OCI-LY7 (cell line): ENCODE measurements around the gene JUN. TPM values are rescaled to one million over a fixed set of nuclear protein-coding genes. Genes with fewer than 3 reads are reported as not detected.

ENCODE experiments used
- BruUV-seq: library from RNA; stranded (reverse); fragments of 400-500 nt; replicated peaks from 2 replicates; lab custom pipeline; 2021; lab: Mats Ljungman, UMichigan
- CTCF ChIA-PET: fragments of 300-600 bp; sonication (Branson Sonifier 250); formaldehyde crosslinking; loops from one replicate; lab custom pipeline; 2022; ENCODE audit warnings: antibody characterized with exemption; ENCODE audit not compliant: unreplicated experiment; lab: Charles Lee
- POLR2A ChIA-PET: fragments of 300-600 bp; sonication (Branson Sonifier 250); formaldehyde crosslinking; loops from one replicate; lab custom pipeline; 2022; ENCODE audit warnings: antibody characterized with exemption; lab: Charles Lee
- DNase-seq: peaks from one replicate; pipeline ENCODE4 v3.0.0-alpha.2; 2015; ENCODE audit warnings: low spot score
- H2AFZ ChIP-seq: fragments of 200-600 bp; sonication (generic), shearing (Covaris generic); 2 replicates; pipeline ENCODE4 v1.6.1; 2014; ENCODE audit warnings: mild to moderate bottlenecking, antibody characterized with exemption, low read length, moderate library complexity
- H3K27ac ChIP-seq: fragments of 200-600 bp; sonication (generic); 2 replicates; pipeline ENCODE4 v1.5.1; 2014; ENCODE audit warnings: mixed run types, low read depth, mild to moderate bottlenecking, moderate library complexity, low read length, inconsistent platforms; ENCODE audit not compliant: poor library complexity, severe bottlenecking
- H3K36me3 ChIP-seq: fragments of 200-600 bp; sonication (generic); 2 replicates; pipeline ENCODE4 v1.6.1; 2014; ENCODE audit warnings: mild to moderate bottlenecking, antibody characterized with exemption, low read length, moderate library complexity, mixed read lengths; ENCODE audit not compliant: insufficient read depth
- H3K4me1 ChIP-seq: fragments of 200-600 bp; sonication (generic); 2 replicates; pipeline ENCODE4 v1.5.1; 2014; ENCODE audit warnings: mild to moderate bottlenecking, low read length; ENCODE audit not compliant: insufficient read depth, poor library complexity, severe bottlenecking
- H3K4me2 ChIP-seq: fragments of 200-600 bp; sonication (generic); 2 replicates; pipeline ENCODE4 v1.6.1; 2014; ENCODE audit warnings: mild to moderate bottlenecking, low read length
- H3K4me3 ChIP-seq: fragments of 200-600 bp; sonication (generic); 2 replicates; pipeline ENCODE4 v1.5.1; 2014; ENCODE audit warnings: mild to moderate bottlenecking, low read depth, low read length; ENCODE audit not compliant: poor library complexity, severe bottlenecking
- H3K79me2 ChIP-seq: fragments of 200-600 bp; sonication (generic); 2 replicates; pipeline ENCODE4 v1.6.1; 2016; ENCODE audit warnings: low read depth, mild to moderate bottlenecking, low read length, moderate library complexity, mixed read lengths; ENCODE audit not compliant: insufficient read depth
- H3K9me2 ChIP-seq: fragments of 200-600 bp; sonication (generic); 2 replicates; pipeline ENCODE4 v1.6.1; 2016; ENCODE audit warnings: mild to moderate bottlenecking, low read length, mixed read lengths; ENCODE audit not compliant: insufficient read depth
- H3K9me3 ChIP-seq: fragments of 200-600 bp; sonication (generic); 2 replicates; pipeline ENCODE4 v1.6.1; 2014; ENCODE audit warnings: mild to moderate bottlenecking, mixed run types, low read length, mixed read lengths
- H4K20me1 ChIP-seq: fragments of 200-600 bp; sonication (generic); 2 replicates; pipeline ENCODE4 v1.6.1; 2014; ENCODE audit warnings: mild to moderate bottlenecking, antibody characterized with exemption, low read length, moderate library complexity, mixed read lengths; ENCODE audit not compliant: insufficient read depth
- EZH2phosphoT487 ChIP-seq: fragments of 200-600 bp; sonication (generic); IDR thresholded peaks from 2 replicates; pipeline ENCODE4 v1.6.1; 2018; ENCODE audit warnings: low read depth, borderline replicate concordance, mild to moderate bottlenecking, mixed run types, antibody characterized with exemption, low read length, moderate library complexity, mixed read lengths
- intact Hi-C: fragments of 100-400 bp; cut with micrococcal nuclease; formaldehyde crosslinking; loops from one replicate; pipeline ENCODE4 v1.10.0; 2022; ENCODE audit not compliant: unreplicated experiment
- total RNA-seq, 2 experiments: library from RNA; depleted of rRNA in 1 of 2; stranded (reverse); fragments of >200 nt in 1 of 2; shearing (Covaris generic) in 1 of 2; gene quantifications; 2 replicates each; pipeline ENCODE4 v1.2.3, GENCODE V29; 2014 to 2022
- TF ChIP-seq, protein P1 (sequence below): fragments of 200-600 bp; sonication (generic); conservative IDR thresholded peaks from 2 replicates; pipeline ENCODE4 v1.5.1; 2014; ENCODE audit warnings: mild to moderate bottlenecking, antibody characterized with exemption, low read length, moderate library complexity, mixed read lengths

Gene JUN
- total RNA-seq, 2 experiments from 2014 or later, result 4.2 to 7.7 TPM

- ChIA-PET POLR2A (interaction anchor here (0.6 kb wide), 1 partner anchor 20 kb away, joined by 3 read pairs; no protein-coding TSS in a partner anchor), CTCF (no interaction called here)
- TF ChIP-seq, protein P1, sequence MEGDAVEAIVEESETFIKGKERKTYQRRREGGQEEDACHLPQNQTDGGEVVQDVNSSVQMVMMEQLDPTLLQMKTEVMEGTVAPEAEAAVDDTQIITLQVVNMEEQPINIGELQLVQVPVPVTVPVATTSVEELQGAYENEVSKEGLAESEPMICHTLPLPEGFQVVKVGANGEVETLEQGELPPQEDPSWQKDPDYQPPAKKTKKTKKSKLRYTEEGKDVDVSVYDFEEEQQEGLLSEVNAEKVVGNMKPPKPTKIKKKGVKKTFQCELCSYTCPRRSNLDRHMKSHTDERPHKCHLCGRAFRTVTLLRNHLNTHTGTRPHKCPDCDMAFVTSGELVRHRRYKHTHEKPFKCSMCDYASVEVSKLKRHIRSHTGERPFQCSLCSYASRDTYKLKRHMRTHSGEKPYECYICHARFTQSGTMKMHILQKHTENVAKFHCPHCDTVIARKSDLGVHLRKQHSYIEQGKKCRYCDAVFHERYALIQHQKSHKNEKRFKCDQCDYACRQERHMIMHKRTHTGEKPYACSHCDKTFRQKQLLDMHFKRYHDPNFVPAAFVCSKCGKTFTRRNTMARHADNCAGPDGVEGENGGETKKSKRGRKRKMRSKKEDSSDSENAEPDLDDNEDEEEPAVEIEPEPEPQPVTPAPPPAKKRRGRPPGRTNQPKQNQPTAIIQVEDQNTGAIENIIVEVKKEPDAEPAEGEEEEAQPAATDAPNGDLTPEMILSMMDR, result no peak
- BruUV-seq, result no TSS peak
- intact Hi-C loops, result no loop called here
- Histone ChIP-seq H3K79me2 (no peaks in the 10 kb centered on the region), H3K36me3 (no peaks in the 10 kb centered on the region), H3K9me2 (no peaks in the 10 kb centered on the region), H3K4me2 (no peak overlapping the region), H3K4me3 (no peak overlapping the region), H3K4me1 (peaks cover 30% of the 10 kb centered on the region), H4K20me1 (no peaks in the 10 kb centered on the region), H3K27ac (no peak overlapping the region), H2AFZ (no peak overlapping the region), H3K9me3 (no peaks in the 10 kb centered on the region)
- no peak for DNase-seq
Measured at GRCh38 chr1:58813801-58814200, 30.0 kb upstream of the JUN start.

- Histone ChIP-seq H3K79me2 (no peaks in the 10 kb centered on the region), H3K4me2 (peak overlapping the region; percentile 5; the same call in 1 of the 2 replicates), H3K9me2 (no peaks in the 10 kb centered on the region), H3K36me3 (no peaks in the 10 kb centered on the region), H3K27ac (no peak overlapping the region), H4K20me1 (no peaks in the 10 kb centered on the region), H2AFZ (peak overlapping the region; percentile 28), H3K4me3 (no peak overlapping the region), H3K4me1 (peaks cover 30% of the 10 kb centered on the region), H3K9me3 (no peaks in the 10 kb centered on the region)
- ChIA-PET POLR2A (no interaction called here), CTCF (no interaction called here)
- intact Hi-C loops, result no loop called here
- DNase-seq, result no peak
- TF ChIP-seq EZH2phosphoT487, result no peak
- TF ChIP-seq, protein P1, result no peak
- no TSS peak for BruUV-seq
Measured at GRCh38 chr1:58813361-58813760, 29.5 kb upstream of the JUN start.

DNA sequence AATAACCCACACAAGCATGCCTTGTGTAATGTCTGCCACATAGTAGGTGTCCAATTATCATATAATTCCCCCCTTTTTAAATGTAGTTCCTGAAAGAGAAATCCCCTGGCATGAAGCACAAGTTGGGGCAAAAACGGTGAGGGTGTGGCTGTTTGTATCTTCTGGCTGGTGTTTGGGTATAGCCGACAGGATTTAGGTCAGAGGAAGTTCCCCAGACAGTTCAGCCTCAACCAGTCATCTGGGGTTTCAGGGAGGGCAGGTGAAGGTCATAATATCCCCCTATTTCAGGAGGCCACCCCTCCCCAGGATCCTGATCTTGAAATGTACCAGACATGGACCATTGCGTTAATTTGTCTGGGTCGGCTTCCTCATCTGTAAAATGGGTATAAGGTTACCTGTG lies 29.1 kb upstream of the JUN start:
- H4K20me1 ChIP-seq, result no peaks in the 10 kb centered on the region
- DNase-seq, result no peak
- no peaks in the 10 kb centered on the region for H3K79me2 ChIP-seq
- H3K4me2 ChIP-seq, result peak overlapping the region; percentile 5; the same call in 1 of the 2 replicates
- H3K9me3 ChIP-seq, result no peaks in the 10 kb centered on the region
- peaks cover 30% of the 10 kb centered on the region for H3K4me1 ChIP-seq
- intact Hi-C loops, result no loop called here
- BruUV-seq, result no TSS peak
- ChIA-PET POLR2A (no interaction called here), CTCF (no interaction called here)
- H3K36me3 ChIP-seq, result no peaks in the 10 kb centered on the region
- H3K9me2 ChIP-seq, result no peaks in the 10 kb centered on the region
- H3K27ac ChIP-seq, result no peak overlapping the region
- H2AFZ ChIP-seq, result peak overlapping the region; percentile 28
- no peak for TF ChIP-seq EZH2phosphoT487
- TF ChIP-seq, protein P1, result no peak
- no peak overlapping the region for H3K4me3 ChIP-seq
